ENCODE measurements around the gene KCNJ9. TPM values are rescaled to one million over a fixed set of nuclear protein-coding genes. Genes with fewer than 3 reads are reported as not detected.

Gene KCNJ9
- total RNA-seq, 1 experiment from 2014 or later = 0.05 TPM

DNA sequence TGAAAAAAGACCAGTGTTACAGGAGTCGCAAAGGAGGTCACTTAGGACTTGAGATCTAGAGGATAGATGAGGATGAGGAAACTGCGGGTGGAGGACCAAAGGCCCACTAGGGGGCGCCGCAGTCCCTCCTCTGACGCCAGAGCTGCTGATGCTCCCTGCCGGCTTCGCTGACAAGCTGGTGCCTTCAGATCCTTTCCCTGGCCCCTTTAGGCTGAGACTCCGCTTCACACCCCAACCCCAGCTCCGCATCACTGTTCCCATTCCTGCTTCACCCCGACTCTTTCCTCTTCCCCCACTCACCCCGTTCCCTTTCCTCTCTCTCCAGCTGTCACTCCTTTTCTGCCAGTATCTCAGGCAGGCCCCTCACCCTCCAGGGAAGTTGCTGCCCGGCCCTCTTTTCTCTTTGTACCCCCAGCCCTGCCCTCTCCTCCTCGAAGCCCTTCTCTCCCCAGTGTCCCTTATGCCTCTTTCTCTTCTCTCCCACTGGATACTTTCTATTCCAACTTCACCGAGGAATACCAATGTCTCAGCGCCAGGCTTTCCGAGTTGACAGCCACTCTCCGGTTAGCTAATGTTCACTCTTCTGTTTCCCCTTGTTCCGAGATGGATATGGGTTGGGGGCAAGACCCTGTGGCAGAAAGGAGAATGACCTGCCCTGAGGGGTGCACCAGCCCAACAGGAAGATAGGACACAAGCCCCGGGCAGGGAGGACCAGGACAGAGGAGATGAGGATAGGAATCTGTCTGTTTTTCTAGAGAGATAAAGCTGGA is 4.5 kb downstream of the KCNJ9 start:
- no peaks in the 10 kb centered on the region for H3K9me3 ChIP-seq (ENCODE audit: control insufficient read depth in 1 of 2, insufficient read depth in 1 of 2, low read depth in 1 of 2, low read length in 2 of 2)
- H3K79me2 ChIP-seq (ENCODE audit: insufficient read depth, low read length) = no peaks in the 10 kb centered on the region
- ChIA-PET RAD21 (ENCODE audit: low non-redundant PET in 1 of 2, low total read pairs in 2 of 2, uncharacterized antibody in 2 of 2, unreplicated experiment in 2 of 2) (interaction anchor here (0.5 to 1.1 kb wide), 4 partner anchors 13 to 290 kb away, joined by 3 to 4 read pairs (median 3); partner anchors contain the start of gene IGSF8 (in 1 of the 2)), POLR2A (interaction anchor here (0.6 kb wide), 1 partner anchor 177 kb away, joined by 3 read pairs; no protein-coding TSS in a partner anchor), CTCF (interaction anchor here (0.6 to 3.8 kb wide), 25 partner anchors 9 to 322 kb away, joined by 3 to 30 read pairs (median 4); partner anchors contain the start of genes DCAF8 and IGSF8)
- TF ChIP-seq CTCF (IDR thresholded peaks at IDR 0.05 in 2 of 3, conservative IDR thresholded peaks at IDR 0.05 in 1 of 3; ENCODE audit: borderline replicate concordance in 1 of 3, insufficient read depth in 1 of 3, low read depth in 2 of 3, low read length in 2 of 3) (peak; percentile 74 to 92 (median 78)), ELF1 (IDR thresholded peaks at IDR 0.05; ENCODE audit: borderline replicate concordance, low read depth) (no peak), RAD21 (IDR thresholded peaks at IDR 0.05; ENCODE audit: low read depth) (peak; percentile 76)
- H3K36me3 ChIP-seq (ENCODE audit: control insufficient read depth in 1 of 2, insufficient read depth in 2 of 2, low read length in 2 of 2) = no peaks in the 10 kb centered on the region
- intact Hi-C loops (cut with micrococcal nuclease) = no loop called here
- peaks cover 9% of the 10 kb centered on the region for H3K27me3 ChIP-seq (ENCODE audit: insufficient read depth, low read length)
- H3K4me3 ChIP-seq (replicated peaks in 1 of 2; ENCODE audit: low read depth in 1 of 2, low read length in 2 of 2) = no peak overlapping the region
- H3K27ac ChIP-seq (ENCODE audit: low read depth, low read length) = no peak overlapping the region
- H3K4me2 ChIP-seq (ENCODE audit: low read length) = no peak overlapping the region
- peak; percentile 44 for DNase-seq (ENCODE audit: low read depth, low spot score)
- no peaks in the 10 kb centered on the region; a peak in 1 of 4 replicates for H3K4me1 ChIP-seq (ENCODE audit: control insufficient read depth in 1 of 2, insufficient read depth in 2 of 2, low read length in 2 of 2)
- H3K9ac ChIP-seq (ENCODE audit: low read length) = no peak overlapping the region
- no peaks in the 10 kb centered on the region for H3K9me2 ChIP-seq (ENCODE audit: insufficient read depth)
- no peak overlapping the region for H2AFZ ChIP-seq (ENCODE audit: low read depth, low read length, poor library complexity, severe bottlenecking)
- no TSS peak for BruUV-seq (replicated peaks)
- H4K20me1 ChIP-seq (ENCODE audit: insufficient read depth) = no peaks in the 10 kb centered on the region
- ATAC-seq = peak; percentile 79

GRCh38 chr1:160086456-160086892 is 5.1 kb downstream of the KCNJ9 start:
- Histone ChIP-seq H3K9ac (ENCODE audit: low read length) (no peak overlapping the region), H2AFZ (ENCODE audit: low read depth, low read length, poor library complexity, severe bottlenecking) (no peak overlapping the region), H3K9me2 (ENCODE audit: insufficient read depth) (no peaks in the 10 kb centered on the region), H3K27me3 (ENCODE audit: insufficient read depth, low read length) (0 out of 2 replicates have a peak, but pooled peaks cover 4% of the 10 kb centered on the region), H3K4me1 (ENCODE audit: control insufficient read depth in 1 of 2, insufficient read depth in 2 of 2, low read length in 2 of 2) (no peaks in the 10 kb centered on the region; a peak in 1 of 4 replicates), H3K36me3 (ENCODE audit: control insufficient read depth in 1 of 2, insufficient read depth in 2 of 2, low read length in 2 of 2) (no peaks in the 10 kb centered on the region; a peak in 1 of 4 replicates), H3K9me3 (ENCODE audit: control insufficient read depth in 1 of 2, insufficient read depth in 1 of 2, low read depth in 1 of 2, low read length in 2 of 2) (no peaks in the 10 kb centered on the region), H3K79me2 (ENCODE audit: insufficient read depth, low read length) (no peaks in the 10 kb centered on the region), H4K20me1 (ENCODE audit: insufficient read depth) (no peaks in the 10 kb centered on the region), H3K4me2 (ENCODE audit: low read length) (no peak overlapping the region), H3K27ac (ENCODE audit: low read depth, low read length) (no peak overlapping the region), H3K4me3 (replicated peaks in 1 of 2; ENCODE audit: low read depth in 1 of 2, low read length in 2 of 2) (no peak overlapping the region)
- BruUV-seq (replicated peaks) = no TSS peak
- TF ChIP-seq EGR1 (IDR thresholded peaks at IDR 0.05; ENCODE audit: low read depth) (no peak), ZBTB33 (IDR thresholded peaks at IDR 0.05; ENCODE audit: extremely low read depth, insufficient replicate concordance, low read length) (no peak), ELF1 (IDR thresholded peaks at IDR 0.05; ENCODE audit: borderline replicate concordance, low read depth) (no peak)
- CTCF ChIA-PET = interaction anchor here (0.7 to 3.8 kb wide), 12 partner anchors 8 to 291 kb away, joined by 3 to 30 read pairs (median 6); partner anchors contain the start of genes DCAF8 and IGSF8
- RAD21 ChIA-PET (ENCODE audit: low non-redundant PET in 1 of 2, low total read pairs in 2 of 2, uncharacterized antibody in 2 of 2, unreplicated experiment in 2 of 2) = interaction anchor here in 1 of 2 experiments (1.1 kb wide), 1 partner anchor 166 kb away, joined by 3 read pairs; no protein-coding TSS in a partner anchor
- DNase-seq (ENCODE audit: low read depth, low spot score) = no peak
- intact Hi-C loops (cut with micrococcal nuclease) = no loop called here
- POLR2A ChIA-PET = no interaction called here
- no peak for ATAC-seq
